SJSA1 (cell line): Measurements from ENCODE around the gene CTNNA2. TPM values are rescaled to one million over a fixed set of nuclear protein-coding genes. Genes with fewer than 3 reads are reported as not detected.

Experiments
- DNase-seq, 2 experiments: peaks; one replicate each; pipeline ENCODE4 v3.0.0-alpha.2; 2015 to 2020; ENCODE audit warnings: low spot score in 2 of 2, low read depth in 1 of 2
- H3K27ac ChIP-seq: fragments of 250-450 bp; sonication (Bioruptor Pico); 2 replicates; pipeline ENCODE4 v1.5.1; 2020; ENCODE audit warnings: mild to moderate bottlenecking, moderate library complexity
- H3K27me3 ChIP-seq: fragments of 250-450 bp; sonication (Bioruptor Pico); replicated peaks from 2 replicates; pipeline ENCODE4 v1.5.1; 2020; ENCODE audit warnings: mild to moderate bottlenecking, moderate library complexity
- H3K36me3 ChIP-seq: fragments of 250-450 bp; sonication (Bioruptor Pico); 2 replicates; pipeline ENCODE4 v1.5.1; 2020; ENCODE audit warnings: mild to moderate bottlenecking
- H3K4me1 ChIP-seq: fragments of 250-450 bp; sonication (Bioruptor Pico); replicated peaks from 2 replicates; pipeline ENCODE4 v1.6.1; 2021; ENCODE audit warnings: mild to moderate bottlenecking
- H3K4me3 ChIP-seq: fragments of 250-450 bp; sonication (Bioruptor Pico); 2 replicates; pipeline ENCODE4 v1.5.1; 2020; ENCODE audit warnings: mild to moderate bottlenecking
- H3K9me3 ChIP-seq: fragments of 250-450 bp; sonication (Bioruptor Pico); replicated peaks from 2 replicates; pipeline ENCODE4 v1.5.1; 2020; ENCODE audit warnings: mild to moderate bottlenecking
- total RNA-seq: library from RNA; depleted of rRNA; stranded (reverse); fragments of >200 nt; shearing (Covaris generic); gene quantifications from 2 replicates; pipeline ENCODE4 v1.2.3, GENCODE V29; 2014

The CTNNA2 gene
- total RNA-seq, 1 experiment from 2014 or later, result not detected

DNA sequence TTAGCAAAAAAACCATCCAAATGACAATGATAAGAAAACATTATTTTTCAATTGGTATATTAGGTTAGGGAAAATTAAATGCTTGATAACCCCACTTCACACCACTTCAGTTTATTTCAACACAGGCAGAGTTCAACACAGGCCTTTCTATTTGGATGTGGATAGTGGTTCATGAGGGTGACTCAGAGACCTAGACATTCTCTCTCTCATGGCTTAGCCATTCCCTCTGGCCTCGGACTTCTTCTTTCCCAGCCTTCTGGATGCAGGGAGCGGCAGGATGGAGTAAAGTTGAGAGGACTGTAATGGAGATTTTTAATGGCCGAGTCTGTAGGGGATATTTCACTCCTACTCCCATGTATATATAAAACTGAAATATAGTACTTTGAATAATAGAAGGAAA is 109.7 kb downstream of the CTNNA2 start:
- H3K27me3 ChIP-seq, result no peaks in the 10 kb centered on the region
- H3K4me3 ChIP-seq, result no peak overlapping the region
- DNase-seq, result peak; percentile 41
- no peaks in the 10 kb centered on the region for H3K9me3 ChIP-seq
- no peaks in the 10 kb centered on the region for H3K36me3 ChIP-seq
- H3K4me1 ChIP-seq, result peaks cover 37% of the 10 kb centered on the region
- peak overlapping the region; percentile 45 for H3K27ac ChIP-seq

- no peaks in the 10 kb centered on the region for H3K9me3 ChIP-seq
- no peaks in the 10 kb centered on the region for H3K27me3 ChIP-seq
- no peak for DNase-seq
- H3K36me3 ChIP-seq, result no peaks in the 10 kb centered on the region
- H3K4me3 ChIP-seq, result no peak overlapping the region
- peaks cover 12% of the 10 kb centered on the region for H3K4me1 ChIP-seq
- no peak overlapping the region for H3K27ac ChIP-seq
Measured at GRCh38 chr2:79627237-79627636, 114.4 kb downstream of the CTNNA2 start.

DNA sequence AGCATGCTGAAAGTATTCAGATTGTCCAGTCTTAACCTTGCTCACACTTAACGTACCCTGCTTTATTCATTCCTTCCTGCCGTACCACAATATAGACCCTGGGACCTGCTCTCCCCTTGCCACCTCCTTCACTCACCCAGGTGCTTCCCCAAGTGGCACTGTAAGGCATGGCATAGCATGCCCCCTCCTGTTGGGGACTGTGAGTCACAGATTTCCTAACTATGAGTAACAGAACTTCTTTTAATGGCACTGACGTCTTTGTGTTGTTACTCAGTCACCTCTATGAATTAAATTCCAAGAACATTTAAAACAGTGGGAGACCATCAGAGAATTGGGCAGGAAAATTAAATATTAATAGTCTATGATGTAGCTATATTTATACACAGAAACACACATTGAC is 117.2 kb downstream of the CTNNA2 start:
- Histone ChIP-seq H3K4me1 (no peaks in the 10 kb centered on the region), H3K9me3 (no peaks in the 10 kb centered on the region), H3K4me3 (no peak overlapping the region), H3K27ac (no peak overlapping the region), H3K36me3 (no peaks in the 10 kb centered on the region), H3K27me3 (no peaks in the 10 kb centered on the region)
- peak in 1 of 2 experiments; percentile 22 for DNase-seq

GRCh38 chr2:79630972-79631557 is 118.2 kb downstream of the CTNNA2 start:
- Histone ChIP-seq H3K27me3 (no peaks in the 10 kb centered on the region), H3K4me1 (no peaks in the 10 kb centered on the region), H3K4me3 (no peak overlapping the region), H3K36me3 (no peaks in the 10 kb centered on the region), H3K27ac (no peak overlapping the region), H3K9me3 (no peaks in the 10 kb centered on the region)
- DNase-seq, result no peak

GRCh38 chr2:79638410-79638809 is 125.6 kb downstream of the CTNNA2 start:
- Histone ChIP-seq H3K4me1 (no peaks in the 10 kb centered on the region), H3K4me3 (no peak overlapping the region), H3K9me3 (no peaks in the 10 kb centered on the region), H3K27ac (no peak overlapping the region), H3K36me3 (no peaks in the 10 kb centered on the region), H3K27me3 (no peaks in the 10 kb centered on the region)
- DNase-seq, result no peak

DNA sequence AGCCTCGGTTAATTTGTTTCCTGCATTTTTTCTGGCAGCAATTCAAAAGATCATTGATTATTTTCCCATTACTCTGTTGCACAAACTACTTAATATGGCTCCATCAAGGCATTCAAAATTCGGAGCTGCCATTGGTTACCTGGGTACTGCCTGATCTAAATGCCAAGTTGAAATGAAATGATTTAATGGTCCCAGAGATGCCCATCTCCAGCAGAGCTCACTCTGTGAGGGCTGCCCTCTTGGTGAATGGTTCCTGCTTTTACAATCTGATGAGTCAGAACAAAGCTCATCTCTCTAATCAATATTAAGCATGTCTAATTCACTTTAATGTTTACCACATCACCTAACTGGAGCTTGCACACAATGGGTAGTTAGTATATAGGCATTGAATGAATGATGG is 126.1 kb downstream of the CTNNA2 start:
- Histone ChIP-seq H3K27me3 (no peaks in the 10 kb centered on the region), H3K9me3 (no peaks in the 10 kb centered on the region), H3K36me3 (no peaks in the 10 kb centered on the region), H3K4me3 (no peak overlapping the region), H3K4me1 (no peaks in the 10 kb centered on the region), H3K27ac (no peak overlapping the region)
- no peak for DNase-seq

GRCh38 chr2:79640001-79640400 is 127.2 kb downstream of the CTNNA2 start:
- H3K4me3 ChIP-seq, result no peak overlapping the region
- no peaks in the 10 kb centered on the region for H3K36me3 ChIP-seq
- no peaks in the 10 kb centered on the region for H3K9me3 ChIP-seq
- no peak overlapping the region for H3K27ac ChIP-seq
- H3K27me3 ChIP-seq, result no peaks in the 10 kb centered on the region
- no peak for DNase-seq
- H3K4me1 ChIP-seq, result no peaks in the 10 kb centered on the region

GRCh38 chr2:79649531-79649930 is 136.7 kb downstream of the CTNNA2 start:
- Histone ChIP-seq H3K9me3 (no peaks in the 10 kb centered on the region), H3K36me3 (no peaks in the 10 kb centered on the region), H3K27me3 (no peaks in the 10 kb centered on the region), H3K27ac (no peak overlapping the region), H3K4me3 (no peak overlapping the region), H3K4me1 (no peaks in the 10 kb centered on the region)
- no peak for DNase-seq

DNA sequence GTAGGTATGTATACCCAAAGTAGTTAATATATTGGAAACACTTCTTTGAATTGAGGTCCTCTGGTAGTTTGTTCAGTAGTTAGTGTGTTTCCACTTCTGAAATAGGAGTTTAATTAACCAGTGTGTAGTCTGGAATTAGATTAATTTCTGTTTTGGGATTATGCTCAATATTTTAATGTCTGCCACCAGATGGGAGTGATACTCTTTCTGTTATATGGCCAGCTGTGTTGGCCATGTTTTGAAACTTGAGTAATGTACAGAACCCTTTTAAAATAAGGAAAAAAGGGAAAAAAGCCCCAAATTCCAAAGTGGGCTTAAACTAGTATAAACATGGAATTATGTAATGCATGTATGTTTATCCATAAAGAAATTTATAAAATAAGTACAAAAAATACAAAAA is 147.7 kb downstream of the CTNNA2 start:
- Histone ChIP-seq H3K9me3 (no peaks in the 10 kb centered on the region), H3K4me3 (no peak overlapping the region), H3K27ac (no peak overlapping the region), H3K36me3 (no peaks in the 10 kb centered on the region), H3K27me3 (no peaks in the 10 kb centered on the region), H3K4me1 (no peaks in the 10 kb centered on the region)
- no peak for DNase-seq

DNA sequence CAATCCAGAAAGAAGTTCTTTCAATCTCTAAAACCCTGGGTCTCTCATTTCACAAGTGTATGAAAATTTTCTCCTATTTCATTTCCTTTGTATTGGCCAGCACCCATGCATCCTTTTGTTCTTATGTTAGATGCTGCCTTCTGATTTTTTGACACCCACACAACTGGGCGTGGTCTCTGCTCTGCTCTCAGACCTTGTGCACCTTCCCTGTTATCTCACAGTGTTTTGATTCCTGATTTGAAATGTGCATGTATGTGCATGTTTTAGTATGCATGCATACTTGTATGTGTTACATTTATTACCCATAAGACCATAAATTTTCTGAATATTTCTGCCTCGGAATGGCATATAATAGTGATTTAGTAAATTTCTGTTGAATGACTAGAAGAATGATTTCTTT is 152.2 kb downstream of the CTNNA2 start:
- Histone ChIP-seq H3K27me3 (no peaks in the 10 kb centered on the region), H3K4me3 (no peak overlapping the region), H3K36me3 (no peaks in the 10 kb centered on the region), H3K27ac (no peak overlapping the region), H3K9me3 (no peaks in the 10 kb centered on the region), H3K4me1 (no peaks in the 10 kb centered on the region)
- no peak for DNase-seq

DNA sequence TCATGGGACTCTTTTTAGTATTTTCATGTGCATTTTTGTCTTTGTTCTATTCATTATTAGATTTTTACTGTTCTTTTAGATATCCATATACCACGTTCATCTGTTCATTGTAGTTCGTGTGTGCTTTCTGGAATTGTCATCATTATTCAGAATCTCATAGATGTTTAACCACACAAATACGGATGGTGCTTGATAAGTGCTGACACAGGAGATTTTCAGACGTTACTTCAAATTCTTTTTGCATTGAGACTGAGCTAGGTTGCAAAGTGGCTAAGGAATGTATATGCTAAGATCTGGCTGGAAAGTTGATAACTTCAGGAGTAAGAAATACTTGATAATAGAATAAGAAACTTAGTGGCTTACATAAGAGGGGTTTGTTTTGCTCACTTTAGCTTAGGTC is 153.6 kb downstream of the CTNNA2 start:
- Histone ChIP-seq H3K27me3 (no peaks in the 10 kb centered on the region), H3K36me3 (no peaks in the 10 kb centered on the region), H3K4me1 (no peaks in the 10 kb centered on the region), H3K9me3 (no peaks in the 10 kb centered on the region), H3K27ac (no peak overlapping the region), H3K4me3 (no peak overlapping the region)
- DNase-seq, result no peak

- Histone ChIP-seq H3K4me1 (no peaks in the 10 kb centered on the region), H3K36me3 (no peaks in the 10 kb centered on the region), H3K4me3 (no peak overlapping the region), H3K27ac (no peak overlapping the region), H3K9me3 (no peaks in the 10 kb centered on the region), H3K27me3 (no peaks in the 10 kb centered on the region)
- DNase-seq, result no peak
Measured at GRCh38 chr2:79669714-79670113, 156.9 kb downstream of the CTNNA2 start.

DNA sequence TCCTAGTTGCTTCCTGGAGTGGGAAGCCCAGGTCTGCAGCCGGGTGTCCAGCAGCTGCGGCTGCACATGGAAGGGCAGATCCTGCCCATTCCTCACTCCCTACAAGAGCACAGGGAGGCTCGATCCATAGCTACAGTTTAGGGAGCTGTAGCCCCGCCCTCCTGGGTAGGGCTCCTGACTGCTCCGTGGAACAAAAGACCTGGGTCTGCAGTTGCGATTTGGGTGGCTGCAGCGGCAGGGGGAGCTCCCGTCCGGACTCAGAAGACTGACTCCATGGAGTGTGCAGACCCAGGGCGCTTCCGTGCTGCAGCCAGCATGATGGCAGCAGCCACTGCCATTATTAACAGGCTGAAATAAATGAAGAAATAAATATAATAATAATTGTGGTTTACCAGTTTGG is 157.3 kb downstream of the CTNNA2 start:
- no peaks in the 10 kb centered on the region for H3K36me3 ChIP-seq
- no peak overlapping the region for H3K27ac ChIP-seq
- H3K27me3 ChIP-seq, result no peaks in the 10 kb centered on the region
- no peak overlapping the region for H3K4me3 ChIP-seq
- no peaks in the 10 kb centered on the region for H3K9me3 ChIP-seq
- H3K4me1 ChIP-seq, result no peaks in the 10 kb centered on the region
- DNase-seq, result peak in 1 of 2 experiments; percentile 46

- no peaks in the 10 kb centered on the region for H3K36me3 ChIP-seq
Measured at GRCh38 chr2:79686884-79687283, 174.0 kb downstream of the CTNNA2 start.

DNA sequence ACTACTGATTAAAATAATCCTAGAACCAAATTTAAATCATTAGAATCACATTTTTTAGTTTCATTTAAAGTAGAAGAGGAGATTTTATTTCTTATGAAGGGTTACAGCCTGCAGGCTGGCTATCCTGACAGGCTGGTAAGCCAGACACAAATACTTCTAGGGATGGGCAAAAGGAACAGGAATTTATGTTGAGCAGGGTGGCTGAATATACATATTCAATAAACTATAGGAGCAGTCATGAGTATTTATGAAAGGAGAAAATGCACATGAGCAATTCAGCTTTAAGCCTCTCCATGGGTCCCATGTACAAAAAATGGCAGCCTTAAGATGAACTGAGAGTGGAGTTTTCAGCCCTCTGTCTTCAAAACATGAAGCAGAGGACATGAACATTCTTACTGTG is 182.4 kb downstream of the CTNNA2 start:
- H3K4me3 ChIP-seq, result no peak overlapping the region
- H3K27me3 ChIP-seq, result no peaks in the 10 kb centered on the region
- no peak overlapping the region for H3K27ac ChIP-seq
- no peaks in the 10 kb centered on the region for H3K4me1 ChIP-seq
- no peaks in the 10 kb centered on the region for H3K36me3 ChIP-seq
- H3K9me3 ChIP-seq, result no peaks in the 10 kb centered on the region
- no peak for DNase-seq

More at GRCh38 chr2:79686884-79687283, 174.0 kb downstream of the CTNNA2 start:
- no peak for DNase-seq
- H3K27me3 ChIP-seq, result no peaks in the 10 kb centered on the region
- 0 out of 2 replicates have a peak, but pooled peaks cover 2% of the 10 kb centered on the region for H3K9me3 ChIP-seq
- no peak overlapping the region for H3K27ac ChIP-seq
- no peak overlapping the region for H3K4me3 ChIP-seq
- H3K4me1 ChIP-seq, result no peaks in the 10 kb centered on the region
